Panc1 (cell line): ENCODE data around the gene WASL. TPM values are rescaled to one million over a fixed set of nuclear protein-coding genes. Genes with fewer than 3 reads are reported as not detected.

Source experiments
- ATAC-seq: fragments of 200-7000 bp; cut with Tn5 transposase; 2 replicates; pipeline ENCODE4 v1.9.1; 2020; ENCODE audit warnings: mild to moderate bottlenecking, moderate library complexity
- BruUV-seq: library from RNA; stranded (reverse); fragments of 400-500 nt; replicated peaks from 2 replicates; lab custom pipeline; 2021; lab: Mats Ljungman, UMichigan
- CTCF ChIA-PET: fragments of 300-600 bp; sonication (Branson Sonifier 250); formaldehyde crosslinking; loops from one replicate; lab custom pipeline; 2022; ENCODE audit warnings: antibody characterized with exemption; lab: Charles Lee
- POLR2A ChIA-PET: fragments of 300-600 bp; sonication (Branson Sonifier 250); formaldehyde crosslinking; loops from one replicate; lab custom pipeline; 2022; ENCODE audit warnings: antibody characterized with exemption; lab: Charles Lee
- DNase-seq: peaks from one replicate; pipeline ENCODE4 v3.0.0-alpha.2; 2010; ENCODE audit warnings: low read depth, low spot score
- H3K27ac ChIP-seq: 2 replicates; pipeline ENCODE4 v1.5.1; 2011; ENCODE audit warnings: mild to moderate bottlenecking, low read length, inconsistent platforms
- H3K27me3 ChIP-seq: fragments of 200-500 bp; sonication (Bioruptor generic); 2 replicates; pipeline ENCODE4 v1.6.0; 2014; ENCODE audit warnings: low read length, inconsistent platforms; ENCODE audit not compliant: control insufficient read depth, insufficient read depth
- H3K36me3 ChIP-seq: fragments of 200-500 bp; sonication (Bioruptor generic); 2 replicates; pipeline ENCODE4 v1.5.1; 2014; ENCODE audit warnings: inconsistent platforms, mild to moderate bottlenecking, low read length, moderate library complexity; ENCODE audit not compliant: control insufficient read depth, insufficient read depth
- H3K4me1 ChIP-seq: 2 replicates; pipeline ENCODE4 v1.5.1; 2011; ENCODE audit warnings: inconsistent platforms, mild to moderate bottlenecking, low read length, moderate library complexity; ENCODE audit not compliant: control insufficient read depth, insufficient read depth
- H3K4me3 ChIP-seq, 2 experiments: 2 replicates each; pipeline ENCODE4 v1.5.1; 2011 to 2012; ENCODE audit warnings: low read depth in 2 of 2, low read length in 2 of 2, mild to moderate bottlenecking in 2 of 2, inconsistent platforms in 1 of 2, moderate library complexity in 1 of 2
- H3K9me3 ChIP-seq: fragments of 200-500 bp; sonication (Bioruptor generic); 2 replicates; pipeline ENCODE4 v1.5.1; 2014; ENCODE audit warnings: low read depth, mild to moderate bottlenecking, inconsistent platforms, low read length, moderate library complexity; ENCODE audit not compliant: control insufficient read depth, insufficient read depth
- POLR2AphosphoS5 ChIP-seq: IDR thresholded peaks from 2 replicates; pipeline ENCODE4 v1.6.1; 2012; ENCODE audit warnings: mild to moderate bottlenecking, low read depth, low read length, moderate library complexity
- REST ChIP-seq, 2 experiments: IDR thresholded peaks; 2 replicates each; pipeline ENCODE4 v1.6.1; 2011 to 2012; ENCODE audit warnings: low read depth in 2 of 2, control low read depth in 1 of 2, low read length in 1 of 2, mild to moderate bottlenecking in 1 of 2, moderate library complexity in 1 of 2; ENCODE audit not compliant: insufficient read depth in 1 of 2
- SIN3A ChIP-seq: IDR thresholded peaks from 2 replicates; pipeline ENCODE4 v1.6.1; 2012; ENCODE audit warnings: low read depth, mild to moderate bottlenecking, low read length, moderate library complexity, borderline replicate concordance; ENCODE audit not compliant: insufficient read depth
- TCF7L2 ChIP-seq: IDR thresholded peaks from 2 replicates; pipeline ENCODE4 v1.6.1; 2011; ENCODE audit warnings: mild to moderate bottlenecking, low read depth, low read length, inconsistent platforms
- in situ Hi-C: cut with HindIII; loops from 2 replicates; pipeline ENCODE4 v1.10.0; 2016; ENCODE audit warnings: low sequenced_read_pairs, low pct_unique_long_range_greater_than_20kb
- intact Hi-C: fragments of 100-400 bp; cut with micrococcal nuclease; formaldehyde crosslinking; loops from one replicate; pipeline ENCODE4 v1.10.0; 2022; ENCODE audit not compliant: unreplicated experiment
- total RNA-seq: library from RNA; stranded (reverse); gene quantifications from one replicate; pipeline ENCODE4 v1.2.1, GENCODE V29; 2021; ENCODE audit not compliant: unreplicated experiment
- TF ChIP-seq, protein P1 (sequence below): fragments of 450-650 bp; IDR thresholded peaks from 2 replicates; pipeline ENCODE4 v1.5.1; 2017; ENCODE audit warnings: mild to moderate bottlenecking

The WASL gene
- total RNA-seq, 1 experiment from 2014 or later: 29.6 TPM

DNA sequence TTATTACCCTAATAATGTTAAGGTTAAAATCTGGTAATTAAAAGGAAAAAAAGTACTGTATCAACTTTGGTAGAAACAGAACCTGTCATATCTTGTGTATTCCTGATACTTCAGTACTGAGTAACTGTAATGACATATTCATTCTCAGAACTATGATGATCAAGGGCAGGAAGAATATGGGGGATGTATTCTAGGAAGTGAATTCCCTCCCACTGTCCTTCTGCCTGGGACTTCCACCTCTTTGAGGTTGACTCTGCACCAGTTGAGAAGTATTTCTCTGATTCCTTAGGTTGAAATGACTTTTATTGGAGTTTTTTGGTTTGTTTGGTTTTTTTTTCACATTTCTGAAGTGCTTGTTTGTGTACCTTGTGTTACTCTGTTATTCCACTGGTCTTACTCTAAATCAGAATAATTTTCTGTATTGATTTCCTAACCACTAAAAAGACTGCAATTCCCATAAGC, 36.9 kb downstream of the WASL start:
- TF ChIP-seq, protein P1, sequence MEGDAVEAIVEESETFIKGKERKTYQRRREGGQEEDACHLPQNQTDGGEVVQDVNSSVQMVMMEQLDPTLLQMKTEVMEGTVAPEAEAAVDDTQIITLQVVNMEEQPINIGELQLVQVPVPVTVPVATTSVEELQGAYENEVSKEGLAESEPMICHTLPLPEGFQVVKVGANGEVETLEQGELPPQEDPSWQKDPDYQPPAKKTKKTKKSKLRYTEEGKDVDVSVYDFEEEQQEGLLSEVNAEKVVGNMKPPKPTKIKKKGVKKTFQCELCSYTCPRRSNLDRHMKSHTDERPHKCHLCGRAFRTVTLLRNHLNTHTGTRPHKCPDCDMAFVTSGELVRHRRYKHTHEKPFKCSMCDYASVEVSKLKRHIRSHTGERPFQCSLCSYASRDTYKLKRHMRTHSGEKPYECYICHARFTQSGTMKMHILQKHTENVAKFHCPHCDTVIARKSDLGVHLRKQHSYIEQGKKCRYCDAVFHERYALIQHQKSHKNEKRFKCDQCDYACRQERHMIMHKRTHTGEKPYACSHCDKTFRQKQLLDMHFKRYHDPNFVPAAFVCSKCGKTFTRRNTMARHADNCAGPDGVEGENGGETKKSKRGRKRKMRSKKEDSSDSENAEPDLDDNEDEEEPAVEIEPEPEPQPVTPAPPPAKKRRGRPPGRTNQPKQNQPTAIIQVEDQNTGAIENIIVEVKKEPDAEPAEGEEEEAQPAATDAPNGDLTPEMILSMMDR: no peak
- TF ChIP-seq REST (IDR thresholded peaks at IDR 0.05; ENCODE audit: insufficient read depth in 1 of 2, low read depth in 2 of 2, low read length in 1 of 2) (no peak), TCF7L2 (no peak), SIN3A (no peak), POLR2AphosphoS5 (no peak)
- DNase-seq (no peak), ATAC-seq (no peak)
- intact Hi-C loops (no loop called here), in situ Hi-C loops (no loop called here)
- ChIA-PET POLR2A (no interaction called here), CTCF (no interaction called here)
- no TSS peak for BruUV-seq
- H3K27me3 ChIP-seq: no peaks in the 10 kb centered on the region
- no peaks in the 10 kb centered on the region for H3K9me3 ChIP-seq
- no peak overlapping the region for H3K27ac ChIP-seq
- H3K4me3 ChIP-seq: no peak overlapping the region
- peaks cover 8% of the 10 kb centered on the region for H3K4me1 ChIP-seq
- peaks cover 3% of the 10 kb centered on the region; the same call in 1 of the 2 replicates for H3K36me3 ChIP-seq

DNA sequence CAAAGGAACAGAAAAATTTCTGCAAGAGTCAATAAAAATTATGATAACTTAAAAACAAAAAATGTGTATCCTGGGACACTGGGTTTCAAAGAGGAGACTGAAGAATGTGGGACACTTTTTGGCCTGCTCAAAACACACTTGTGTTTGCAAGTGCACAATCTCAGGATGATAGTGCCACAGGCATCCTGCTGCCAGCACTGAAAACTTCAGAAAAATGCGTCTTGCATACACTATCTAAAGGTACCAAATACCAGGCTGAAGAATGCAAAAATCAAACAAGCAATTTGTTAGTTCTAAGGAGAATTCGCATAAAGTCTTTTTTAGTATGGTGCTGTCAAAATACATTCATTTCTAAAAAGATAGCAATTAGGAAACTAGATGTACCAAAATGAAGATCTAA, 38.1 kb downstream of the WASL start:
- CTCF ChIA-PET: no interaction called here
- ATAC-seq (no peak), DNase-seq (no peak)
- BruUV-seq: no TSS peak
- Histone ChIP-seq H3K36me3 (peaks cover 15% of the 10 kb centered on the region), H3K4me1 (peaks cover 8% of the 10 kb centered on the region), H3K9me3 (no peaks in the 10 kb centered on the region), H3K4me3 (no peak overlapping the region), H3K27me3 (no peaks in the 10 kb centered on the region), H3K27ac (no peak overlapping the region)
- POLR2A ChIA-PET: no interaction called here
- in situ Hi-C loops: no loop called here
- no peak for TF ChIP-seq SIN3A
- no peak for TF ChIP-seq POLR2AphosphoS5
- TF ChIP-seq TCF7L2: no peak
- TF ChIP-seq, protein P1: no peak
- no peak for TF ChIP-seq REST (IDR thresholded peaks at IDR 0.05; ENCODE audit: insufficient read depth in 1 of 2, low read depth in 2 of 2, low read length in 1 of 2)
- intact Hi-C loops: no loop called here
